Globus pallidus (tissue), 1 donor: Measurements from ENCODE around the gene ZNF827.

Experiments used
- DNase-seq: peaks from one replicate; pipeline ENCODE4 v3.0.0-alpha.2; 2015; ENCODE audit warnings: low spot score

ZNF827 gene

GRCh38 chr4:145719752-145720624 lies 218.6 kb downstream of the ZNF827 start:
- DNase-seq: no peak

- DNase-seq: no peak
Observed at GRCh38 chr4:145716661-145717200, 221.9 kb downstream of the ZNF827 start.

- no peak for DNase-seq
Observed at GRCh38 chr4:145716200-145716599, 222.4 kb downstream of the ZNF827 start.

GRCh38 chr4:145709843-145710242 lies 228.8 kb downstream of the ZNF827 start:
- DNase-seq: no peak

GRCh38 chr4:145709336-145709735 lies 229.3 kb downstream of the ZNF827 start:
- no peak for DNase-seq
